SK-MEL-5 (cell line): ENCODE results near the gene KCNH4. TPM values are rescaled to one million over a fixed set of nuclear protein-coding genes. Genes with fewer than 3 reads are reported as not detected.
"Not testable (repeated sequence)": the region's sequence is repeated elsewhere in the genome, so short reads cannot be mapped to it uniquely, and the experiment has no call there.

Experiments used
- DNase-seq: peaks from one replicate; pipeline ENCODE4 v3.0.0-alpha.2; 2016; ENCODE audit warnings: low read depth, low spot score
- in situ Hi-C: cut with HindIII; loops from 2 replicates; pipeline ENCODE4 v1.10.0; 2016; ENCODE audit warnings: low sequenced_read_pairs, high pct_unique_total_duplicates, low pct_unique_long_range_greater_than_20kb
- total RNA-seq: library from RNA; depleted of rRNA; stranded (reverse); fragments of >200 nt; shearing (Covaris generic); gene quantifications from 2 replicates; pipeline ENCODE4 v1.2.3, GENCODE V29; 2014

The KCNH4 gene
- total RNA-seq, 1 experiment from 2014 or later, result 0.18 TPM

GRCh38 chr17:42199416-42200011 is 18.6 kb upstream of the KCNH4 start:
- in situ Hi-C loops, result no loop called here

GRCh38 chr17:42198897-42199296 is 18.0 kb upstream of the KCNH4 start:
- no peak for DNase-seq
- in situ Hi-C loops, result no loop called here

More at GRCh38 chr17:42199416-42200011, 18.6 kb upstream of the KCNH4 start:
- no peak for DNase-seq

GRCh38 chr17:42197564-42198156 is 16.7 kb upstream of the KCNH4 start:
- in situ Hi-C loops, result no loop called here

GRCh38 chr17:42193969-42194899 is 13.3 kb upstream of the KCNH4 start, which contains the start of gene GHDC:
Gene GHDC (minus strand): TSS chr17:42194494. CDS start chr17:42193581, 913 bp downstream.
- in situ Hi-C loops, result no loop called here
- DNase-seq, result peak; percentile 88

More at GRCh38 chr17:42197564-42198156, 16.7 kb upstream of the KCNH4 start:
- no peak for DNase-seq

GRCh38 chr17:42193216-42193968 is 12.4 kb upstream of the KCNH4 start:
- no peak for DNase-seq
- in situ Hi-C loops, result no loop called here

- DNase-seq, result no peak
- in situ Hi-C loops, result no loop called here
These were observed 11.5 kb upstream of the KCNH4 start for GRCh38 chr17:42192189-42193126.

GRCh38 chr17:42191275-42191608 is 10.3 kb upstream of the KCNH4 start:
- in situ Hi-C loops, result no loop called here
- DNase-seq, result no peak

GRCh38 chr17:42190491-42191274 is 9.7 kb upstream of the KCNH4 start:
- in situ Hi-C loops, result no loop called here
- no peak for DNase-seq

GRCh38 chr17:42189651-42189965 is 8.7 kb upstream of the KCNH4 start:
- in situ Hi-C loops, result no loop called here

GRCh38 chr17:42188749-42189650 is 8.1 kb upstream of the KCNH4 start:
- no peak for DNase-seq
- in situ Hi-C loops, result no loop called here

More at GRCh38 chr17:42189651-42189965, 8.7 kb upstream of the KCNH4 start:
- no peak for DNase-seq

- in situ Hi-C loops, result no loop called here
- DNase-seq, result no peak
These were observed 6.9 kb upstream of the KCNH4 start for GRCh38 chr17:42187833-42188232.

- DNase-seq, in situ Hi-C loops: not testable (repeated sequence)
These were observed 5.2 kb upstream of the KCNH4 start for GRCh38 chr17:42186191-42186590.

GRCh38 chr17:42185621-42185930 is 4.6 kb upstream of the KCNH4 start:
- DNase-seq, result no peak
- in situ Hi-C loops, result no loop called here

- DNase-seq, result no peak
- in situ Hi-C loops, result no loop called here
These were observed 4.0 kb upstream of the KCNH4 start, which contains the start of gene HCRT for GRCh38 chr17:42184713-42185620. Gene HCRT (minus strand): TSS chr17:42185452. CDS start chr17:42185365, 87 bp downstream.
